HG03442 (cell line): ENCODE results near the gene IRGQ.
"Not testable (repeated sequence)": the region's sequence is repeated elsewhere in the genome, so short reads cannot be mapped to it uniquely, and the experiment has no call there.

ENCODE experiments used
- ATAC-seq: cut with Tn5 transposase; IDR thresholded peaks from one replicate; pipeline ENCODE4 v1.9.1; 2021; ENCODE audit warnings: mild to moderate bottlenecking, moderate library complexity; ENCODE audit not compliant: unreplicated experiment

IRGQ gene

DNA sequence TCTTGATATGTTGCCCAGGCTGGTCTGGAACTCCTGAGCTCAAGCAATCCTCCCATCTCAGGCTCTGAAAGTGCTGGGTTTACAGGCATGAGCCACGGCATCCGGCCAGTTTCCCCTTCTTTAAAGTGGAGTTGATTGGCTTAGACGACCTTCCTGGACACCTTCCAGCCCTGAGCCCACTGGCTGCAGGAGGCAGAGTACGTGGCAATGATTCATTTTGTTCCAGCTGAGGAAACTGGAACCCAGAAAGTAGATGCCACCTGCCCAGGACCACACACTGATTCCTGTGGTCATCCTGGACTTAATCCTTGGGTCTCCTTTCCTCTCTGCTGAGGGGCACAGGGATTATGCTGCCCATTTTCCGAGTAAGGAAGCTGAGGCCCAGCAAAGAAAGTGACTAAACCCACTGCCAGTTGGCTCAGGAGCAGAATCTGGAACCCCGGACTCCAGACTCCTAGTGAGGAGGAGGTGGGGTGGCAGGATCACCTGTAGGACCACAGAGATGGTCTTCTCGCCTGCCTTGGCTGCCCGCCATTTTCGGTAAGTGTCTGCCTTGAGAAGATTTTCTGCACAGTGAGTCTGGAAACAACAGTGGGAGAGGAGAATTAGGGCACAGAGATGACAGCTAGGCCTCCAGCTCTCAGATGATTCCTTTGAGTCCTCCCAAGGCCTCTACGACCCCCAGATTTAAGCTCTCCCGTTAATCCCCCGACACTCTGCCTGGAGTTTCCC, 21.3 kb downstream of the IRGQ start:
- ATAC-seq: no peak

GRCh38 chr19:43572171-43572588, 23.8 kb downstream of the IRGQ start:
- no peak for ATAC-seq

- ATAC-seq: no peak
Measured at GRCh38 chr19:43570174-43570791, 25.7 kb downstream of the IRGQ start.

DNA sequence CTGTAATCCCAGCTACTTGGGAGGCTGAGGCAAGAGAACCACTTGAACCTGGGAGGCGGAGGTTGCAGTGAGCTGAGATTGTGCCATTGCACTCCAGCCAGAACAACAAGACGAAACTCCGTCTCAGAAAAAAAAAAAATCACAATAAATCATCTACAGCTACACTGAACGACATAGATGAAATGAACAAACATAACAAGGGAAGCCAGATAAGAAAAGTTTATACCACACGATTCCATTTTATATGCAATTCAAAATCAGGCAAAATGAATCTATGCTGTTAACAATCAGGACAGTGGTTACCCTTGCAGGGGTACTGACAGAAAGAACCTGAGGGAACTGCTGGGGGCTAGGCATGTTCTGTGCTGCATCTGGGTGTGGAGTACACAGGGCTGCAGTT, 26.3 kb downstream of the IRGQ start:
- no peak for ATAC-seq

GRCh38 chr19:43564800-43565199, 31.1 kb downstream of the IRGQ start:
- ATAC-seq: no peak

GRCh38 chr19:43563816-43564457, 32.0 kb downstream of the IRGQ start:
- ATAC-seq: no peak

DNA sequence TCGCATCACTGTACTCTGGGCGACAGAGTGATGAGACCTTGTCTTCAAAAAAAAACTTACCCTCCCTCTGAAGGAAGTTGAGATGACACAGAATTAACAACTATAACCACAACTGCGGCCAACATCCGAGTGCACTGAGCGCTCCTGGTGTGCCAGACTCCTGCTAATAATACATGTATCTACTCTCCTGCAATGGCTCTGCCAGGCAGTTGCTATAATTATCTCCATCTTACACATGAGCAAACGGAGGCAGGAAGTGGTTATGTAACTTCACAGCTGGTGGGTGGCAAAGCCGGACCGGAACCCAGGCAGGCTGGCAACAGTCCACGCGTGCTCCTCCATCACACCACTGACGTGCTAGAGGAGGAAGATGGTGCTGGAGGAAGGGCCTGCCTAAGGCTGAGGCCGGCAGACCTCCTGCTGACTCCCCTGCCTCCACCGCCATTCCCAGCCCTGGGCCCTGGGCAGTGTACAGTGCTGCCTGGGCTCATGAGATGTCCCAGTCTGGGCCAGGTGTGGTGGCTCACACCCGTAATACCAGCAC, 33.2 kb downstream of the IRGQ start:
- ATAC-seq: peak; percentile 74

- no peak for ATAC-seq
Measured at GRCh38 chr19:43562226-43562697, 33.7 kb downstream of the IRGQ start.

- ATAC-seq: no peak
Measured at GRCh38 chr19:43561139-43561970, 34.6 kb downstream of the IRGQ start.

DNA sequence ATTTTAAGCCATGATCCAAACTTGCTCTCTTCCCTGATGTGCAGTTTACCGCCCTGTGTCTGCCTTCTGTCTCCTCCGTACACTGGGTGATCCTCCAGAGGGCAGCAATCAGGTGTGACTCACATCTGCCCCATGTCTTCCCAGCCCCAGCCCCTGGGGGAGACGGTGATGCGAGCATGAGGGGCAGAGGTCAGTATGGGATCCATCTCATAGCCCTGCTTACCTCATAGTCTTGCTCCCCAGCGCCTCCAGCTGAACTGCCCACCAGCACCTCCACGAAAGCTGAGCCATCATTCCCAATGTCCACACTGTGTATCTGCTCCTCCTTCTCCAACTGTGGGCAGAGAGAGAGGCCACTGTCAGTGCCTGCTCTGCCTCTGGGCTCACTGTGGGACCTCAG, 35.2 kb downstream of the IRGQ start:
- ATAC-seq: no peak

DNA sequence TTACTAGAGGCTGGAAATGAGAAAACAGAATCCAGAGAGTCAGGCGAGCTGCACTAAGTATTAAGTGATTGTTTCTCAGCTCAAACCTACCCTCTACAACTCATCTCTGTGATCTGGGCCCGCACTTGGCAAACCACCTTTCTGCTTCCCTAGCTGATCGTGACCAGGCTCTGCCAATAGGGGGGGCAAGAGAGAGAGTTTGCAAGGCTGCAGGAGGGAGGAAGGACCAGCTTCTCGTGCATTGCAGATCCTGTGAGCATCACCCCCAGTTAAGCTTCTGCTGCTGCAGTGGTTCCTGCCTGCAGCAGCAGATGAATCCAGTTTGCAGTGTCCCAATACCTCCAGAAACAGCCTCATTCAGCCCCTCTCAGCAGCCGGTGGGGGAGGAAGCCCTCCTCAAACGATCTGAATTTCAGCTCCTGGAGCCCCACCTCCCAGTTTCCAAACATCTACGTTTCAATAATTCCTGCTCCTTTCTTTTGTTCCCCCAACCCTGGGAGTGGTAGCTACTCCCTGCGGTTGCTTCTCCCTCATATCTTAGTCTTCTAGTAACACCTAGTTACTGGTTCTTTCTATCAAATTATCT, 40.7 kb downstream of the IRGQ start:
- ATAC-seq: no peak

DNA sequence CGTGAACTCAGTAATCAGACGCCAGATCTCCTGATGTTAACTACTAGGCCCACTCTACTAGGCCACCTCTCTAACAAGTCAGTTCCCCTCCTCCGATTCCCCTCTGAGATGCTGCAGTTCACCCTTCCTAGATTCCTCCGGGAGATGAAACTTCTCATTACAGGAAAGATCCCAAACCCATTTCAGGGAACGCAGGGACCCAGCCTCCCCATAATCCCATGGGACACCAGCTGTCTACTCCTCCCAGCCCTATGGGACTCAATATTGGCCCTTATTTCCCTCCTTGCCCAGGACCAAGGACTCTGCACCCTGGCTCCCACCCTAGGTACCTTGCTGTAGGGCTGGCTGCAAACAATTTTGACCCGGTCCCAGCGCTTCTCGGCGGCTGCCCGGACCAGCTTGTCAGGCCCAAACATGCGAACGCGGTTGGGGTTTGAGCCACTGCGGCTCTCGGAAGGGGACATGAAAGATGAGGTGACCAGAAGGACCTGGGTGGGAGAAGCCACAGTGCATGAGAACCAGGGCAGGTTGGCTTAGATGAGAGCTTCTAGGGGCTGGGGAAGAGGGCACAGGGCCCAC, 41.5 kb downstream of the IRGQ start:
- no peak for ATAC-seq

DNA sequence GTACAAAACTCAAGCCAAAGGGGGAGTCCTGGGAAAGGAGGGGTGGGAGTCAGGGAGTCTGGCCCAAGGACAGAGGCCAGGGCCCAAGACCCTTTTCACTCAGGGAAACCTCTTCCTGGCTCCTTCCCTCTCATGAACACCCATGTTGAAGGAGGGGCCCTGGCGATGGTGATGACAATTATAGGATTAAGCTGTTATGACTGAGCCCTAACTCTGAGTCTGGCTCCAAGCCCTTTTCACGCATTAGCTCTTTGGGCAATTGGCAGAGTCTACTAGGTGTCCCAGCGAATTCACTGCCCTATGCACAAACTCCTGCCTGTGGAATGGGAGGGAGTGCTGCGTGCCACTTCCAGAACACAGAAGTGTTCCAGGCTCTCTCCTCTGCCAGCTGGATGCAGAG, 42.3 kb downstream of the IRGQ start:
- ATAC-seq: no peak

DNA sequence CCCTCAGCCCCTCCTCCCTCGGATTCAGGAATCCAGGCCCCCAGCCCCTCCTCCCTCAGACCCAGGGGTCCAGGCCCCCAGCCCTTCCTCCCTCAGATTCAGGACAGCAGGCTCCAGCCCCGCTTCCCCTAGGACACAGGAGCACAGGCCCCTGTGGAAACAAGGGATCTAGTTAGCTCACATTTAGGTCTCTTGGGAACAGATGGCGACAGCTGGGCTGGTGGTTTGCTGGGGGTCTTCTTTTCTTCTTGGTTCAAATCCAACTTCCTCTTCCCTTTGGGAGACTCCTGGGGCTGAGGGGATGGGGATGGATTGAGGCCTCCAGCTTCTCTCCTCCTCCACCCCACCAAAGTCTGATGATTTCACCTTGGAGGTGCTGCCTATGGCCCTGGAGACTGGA, 43.3 kb downstream of the IRGQ start:
- no peak for ATAC-seq

DNA sequence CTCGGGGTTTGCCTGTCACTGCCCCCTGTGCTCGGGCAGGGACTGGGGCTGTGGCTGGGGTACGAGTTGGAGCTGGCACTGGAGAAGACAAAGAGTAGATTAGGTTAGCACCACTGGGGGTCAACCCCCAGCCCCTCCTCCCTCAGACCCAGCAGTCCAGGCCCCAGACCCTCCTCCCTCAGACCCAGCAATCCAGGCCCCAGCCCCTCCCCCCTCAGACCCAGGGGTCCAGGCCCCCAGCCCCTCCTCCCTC, 43.8 kb downstream of the IRGQ start:
- no peak for ATAC-seq

GRCh38 chr19:43551399-43552197, 44.3 kb downstream of the IRGQ start:
- no peak for ATAC-seq

- ATAC-seq: no peak
Measured at GRCh38 chr19:43548706-43549105, 47.2 kb downstream of the IRGQ start.

GRCh38 chr19:43547926-43548325, 48.0 kb downstream of the IRGQ start:
- not testable (repeated sequence) for ATAC-seq

DNA sequence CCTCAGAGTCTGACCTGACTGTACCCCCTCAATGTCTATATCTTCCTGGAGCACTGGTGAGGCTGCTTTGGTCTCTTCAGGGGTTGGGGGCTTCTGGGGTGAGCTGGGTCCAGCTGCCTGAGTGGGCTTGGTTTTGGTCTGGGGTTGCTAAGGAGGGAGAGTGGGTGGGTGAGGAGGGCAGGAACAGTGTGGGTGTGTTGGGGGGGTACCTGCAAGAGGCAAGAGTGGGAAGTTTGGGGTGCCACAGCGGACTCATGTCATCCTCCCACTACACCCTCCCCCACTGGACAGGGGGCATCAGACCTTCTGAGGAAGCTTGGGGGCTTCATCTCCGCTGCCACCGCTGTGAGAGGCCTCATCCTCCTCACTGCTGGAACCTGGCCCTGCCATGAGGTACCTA, 49.4 kb downstream of the IRGQ start:
- ATAC-seq: no peak

GRCh38 chr19:43545981-43546380, 50.0 kb downstream of the IRGQ start:
- ATAC-seq: no peak
